SK-N-SH (cell line): ENCODE results near the gene CZIB. TPM values are rescaled to one million over a fixed set of nuclear protein-coding genes. Genes with fewer than 3 reads are reported as not detected.

Source experiments
- CTCF ChIA-PET: fragments of 300-600, 350-600 bp; formaldehyde crosslinking; extraction: SDS; loops from one replicate; lab custom pipeline; 2021; lab: Yijun Ruan, JAX
- POLR2A ChIA-PET: fragments of 350-600 bp; sonication (Branson Sonifier 250); formaldehyde crosslinking; extraction: SDS; loops from one replicate; lab custom pipeline; 2020; ENCODE audit warnings: antibody characterized with exemption, inconsistent platforms; lab: Yijun Ruan, JAX
- DNase-seq: peaks from one replicate; pipeline ENCODE4 v3.0.0; 2012
- H2AFZ ChIP-seq: fragments of 200-600 bp; sonication (generic); 2 replicates; pipeline ENCODE4 v1.8.1; 2016; ENCODE audit warnings: antibody characterized with exemption, mild to moderate bottlenecking, low read depth
- H3F3A ChIP-seq: fragments of 200-600 bp; sonication (generic); replicated peaks from 2 replicates; pipeline ENCODE3; 2016; ENCODE audit warnings: antibody characterized with exemption, mild to moderate bottlenecking; ENCODE audit not compliant: insufficient read depth
- H3K27ac ChIP-seq, 2 experiments: fragments of 200-500 bp in 1 of 2; fragments of 200-600 bp in 1 of 2; sonication (Bioruptor generic) in 1 of 2; sonication (generic), shearing (Covaris generic) in 1 of 2; 2 replicates each; pipeline versions ENCODE4 v1.5.1 to v1.6.1; 2014 to 2016; ENCODE audit warnings: low read depth in 2 of 2, inconsistent platforms in 1 of 2, low read length in 1 of 2, mild to moderate bottlenecking in 1 of 2, mixed read lengths in 1 of 2
- H3K27me3 ChIP-seq: fragments of 200-600 bp; sonication (generic), shearing (Covaris generic); 2 replicates; pipeline ENCODE4 v1.6.1; 2016; ENCODE audit warnings: mixed run types; ENCODE audit not compliant: insufficient read depth
- H3K36me3 ChIP-seq, 2 experiments: fragments of 200-500 bp in 1 of 2; fragments of 200-600 bp in 1 of 2; sonication (Bioruptor generic) in 1 of 2; sonication (generic) in 1 of 2; replicated peaks in 1 of 2; 2 replicates each; pipeline versions ENCODE3 to v1.5.1; 2014 to 2016; ENCODE audit warnings: low read length in 1 of 2, mild to moderate bottlenecking in 1 of 2; ENCODE audit not compliant: insufficient read depth in 2 of 2, control insufficient read depth in 1 of 2
- H3K4me1 ChIP-seq, 2 experiments: fragments of 200-500 bp in 1 of 2; fragments of 200-600 bp in 1 of 2; sonication (Bioruptor generic) in 1 of 2; sonication (generic), shearing (Covaris generic) in 1 of 2; 2 replicates each; pipeline versions ENCODE4 v1.5.1 to v1.6.1; 2014 to 2016; ENCODE audit warnings: low read depth in 1 of 2, low read length in 1 of 2, mixed run types in 1 of 2; ENCODE audit not compliant: insufficient read depth in 2 of 2, control insufficient read depth in 1 of 2
- H3K4me2 ChIP-seq: fragments of 200-600 bp; sonication (generic), shearing (Covaris generic); 2 replicates; pipeline ENCODE4 v1.6.1; 2017; ENCODE audit warnings: mixed run types
- H3K4me3 ChIP-seq, 2 experiments: fragments of 200-500 bp in 1 of 2; fragments of 200-600 bp in 1 of 2; sonication (Bioruptor generic) in 1 of 2; sonication (generic), shearing (Covaris generic) in 1 of 2; 2 replicates each; pipeline versions ENCODE4 v1.5.1 to v1.8.1; 2014 to 2016; ENCODE audit warnings: low read depth in 2 of 2, inconsistent platforms in 1 of 2, low read length in 1 of 2, mild to moderate bottlenecking in 1 of 2, mixed read lengths in 1 of 2, moderate library complexity in 1 of 2
- H3K79me2 ChIP-seq: fragments of 200-600 bp; sonication (generic); 2 replicates; pipeline ENCODE4 v1.8.1; 2017; ENCODE audit warnings: mild to moderate bottlenecking; ENCODE audit not compliant: insufficient read depth
- H3K9ac ChIP-seq: fragments of 200-600 bp; sonication (generic); 2 replicates; pipeline ENCODE4 v1.6.1; 2017; ENCODE audit warnings: mixed run types
- H3K9me2 ChIP-seq: fragments of 200-600 bp; sonication (generic); 2 replicates; pipeline ENCODE4 v1.6.1; 2017; ENCODE audit warnings: mixed run types
- H3K9me3 ChIP-seq: fragments of 200-600 bp; sonication (generic); 2 replicates; pipeline ENCODE4 v1.6.1; 2017; ENCODE audit warnings: mixed run types, mild to moderate bottlenecking, moderate library complexity
- H4K20me1 ChIP-seq: fragments of 200-600 bp; sonication (generic); 2 replicates; pipeline ENCODE4 v1.6.1; 2017; ENCODE audit warnings: mild to moderate bottlenecking, mixed run types; ENCODE audit not compliant: insufficient read depth
- EP300 ChIP-seq, 2 experiments: IDR thresholded peaks; 2 replicates each; pipeline versions ENCODE4 v1.4.0 to v1.6.1; 2012; ENCODE audit warnings: borderline replicate concordance in 1 of 2, low read depth in 1 of 2, low read length in 1 of 2
- EZH2phosphoT487 ChIP-seq: fragments of 200-600 bp; sonication (generic); IDR thresholded peaks from 2 replicates; pipeline ENCODE4 v1.6.1; 2017; ENCODE audit warnings: low read depth, mixed run types, mild to moderate bottlenecking, antibody characterized with exemption, moderate library complexity, borderline replicate concordance
- FOSL2 ChIP-seq: IDR thresholded peaks from 2 replicates; pipeline ENCODE4 v1.4.0; 2012; ENCODE audit warnings: low read depth, mild to moderate bottlenecking, moderate library complexity, borderline replicate concordance
- FOXJ3 ChIP-seq: sonication (generic); formaldehyde crosslinking; IDR thresholded peaks from 2 replicates; pipeline ENCODE4 v1.5.1; 2020; ENCODE audit warnings: mild to moderate bottlenecking, missing genetic modification reagents
- FOXM1 ChIP-seq: IDR thresholded peaks from 2 replicates; pipeline ENCODE4 v1.4.0; 2012; ENCODE audit warnings: low read depth, mild to moderate bottlenecking
- GATA2 ChIP-seq: sonication (generic); formaldehyde crosslinking; IDR thresholded peaks from 2 replicates; pipeline ENCODE4 v1.5.0; 2020; ENCODE audit warnings: mild to moderate bottlenecking, missing genetic modification reagents
- MXI1 ChIP-seq: IDR thresholded peaks from 2 replicates; pipeline ENCODE4 v1.6.1; 2012; ENCODE audit warnings: mild to moderate bottlenecking, low read depth, low read length, improper control_type of control experiment
- RFX5 ChIP-seq: IDR thresholded peaks from 2 replicates; pipeline ENCODE4 v1.6.1; 2012; ENCODE audit warnings: mild to moderate bottlenecking, improper control_type of control experiment, low read length
- RXRA ChIP-seq: IDR thresholded peaks from 2 replicates; pipeline ENCODE4 v1.4.0; 2012; ENCODE audit warnings: low read depth, mild to moderate bottlenecking, borderline replicate concordance
- SIN3A ChIP-seq: IDR thresholded peaks from 2 replicates; pipeline ENCODE4 v1.6.1; 2012; ENCODE audit warnings: low read depth, mild to moderate bottlenecking, low read length, moderate library complexity, borderline replicate concordance
- SMC3 ChIP-seq: IDR thresholded peaks from 2 replicates; pipeline ENCODE4 v1.6.1; 2012; ENCODE audit warnings: low read depth, low read length, improper control_type of control experiment
- TEAD4 ChIP-seq: IDR thresholded peaks from 2 replicates; pipeline ENCODE4 v1.4.0; 2012; ENCODE audit warnings: mild to moderate bottlenecking, borderline replicate concordance; ENCODE audit not compliant: insufficient read depth
- WGBS: methylation state at CpG from one replicate; pipeline ENCODE4 v1.1.6; 2017; ENCODE audit warnings: low lambda C conversion rate; 5-methylcytosine and 5-hydroxymethylcytosine counted together
- polyA plus RNA-seq, 3 experiments: library from polyadenylated mRNA; depleted of rRNA; stranded (reverse); fragments of >200 nt; gene quantifications; 2 replicates each; pipeline ENCODE4 v1.2.3, GENCODE V29; 2012
- TF ChIP-seq, protein P1 (sequence below): fragments of 150-350 bp; IDR thresholded peaks from 2 replicates; pipeline ENCODE4 v1.6.1; 2016; ENCODE audit warnings: mild to moderate bottlenecking, low read depth, low read length
- TF ChIP-seq, protein P2 (sequence below): IDR thresholded peaks from 2 replicates; pipeline ENCODE4 v1.4.0; 2012; ENCODE audit warnings: low read depth, borderline replicate concordance
- TF ChIP-seq, protein P3 (sequence below): fragments of 200-600 bp; sonication (generic); IDR thresholded peaks from 2 replicates; pipeline ENCODE4 v1.6.1; 2017; ENCODE audit warnings: antibody characterized with exemption, mild to moderate bottlenecking, moderate library complexity

Gene CZIB
- polyA plus RNA-seq, 1 of the 3 experiments (the other 2 are of a cell fraction), result 69.0 TPM

DNA sequence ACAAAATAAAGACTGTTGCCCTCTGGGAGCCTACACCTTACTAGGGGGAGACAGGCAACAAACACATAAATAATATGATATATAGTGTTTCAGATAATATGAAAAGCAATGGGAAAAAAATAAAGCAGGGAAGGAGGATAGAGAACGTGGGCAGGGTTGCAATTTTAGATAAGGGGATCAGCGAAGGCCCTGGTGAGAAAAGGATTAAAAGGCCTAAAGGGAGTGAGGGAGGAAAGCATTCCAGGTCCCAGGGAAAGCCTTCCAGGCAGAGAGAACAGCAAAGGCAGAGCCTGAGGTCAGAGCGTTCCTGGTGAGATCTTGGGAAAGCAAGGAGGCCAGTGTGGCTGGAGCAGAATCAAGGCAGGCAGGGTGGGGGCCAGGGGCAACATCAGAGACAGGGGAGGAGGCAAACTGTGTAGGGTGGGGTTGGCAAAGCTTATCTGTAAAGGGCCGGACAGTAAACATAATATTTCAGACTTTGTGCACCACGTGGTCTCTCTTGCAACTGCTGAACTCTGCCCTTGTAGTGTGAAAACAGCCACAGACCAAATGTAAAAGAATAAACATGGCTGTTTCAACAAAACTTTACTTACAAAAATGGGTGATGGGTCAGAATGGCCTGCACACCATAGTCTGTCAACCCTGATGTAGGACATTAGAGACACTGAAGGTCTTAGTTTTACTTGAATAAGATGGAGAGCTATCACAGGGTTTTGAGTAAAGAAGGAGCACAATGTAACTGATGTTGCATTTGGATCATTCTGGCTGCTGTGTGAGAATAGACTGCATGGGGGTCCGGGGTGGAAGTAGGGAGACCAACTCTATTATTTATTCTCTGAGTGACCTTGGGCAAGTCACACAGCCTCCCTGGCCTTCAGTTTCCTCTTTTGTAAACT lies 37.1 kb downstream of the CZIB start:
- Histone ChIP-seq H3K9ac (no peak overlapping the region), H3F3A (no peaks in the 10 kb centered on the region), H3K4me2 (no peak overlapping the region), H3K36me3 (no peaks in the 10 kb centered on the region), H3K9me2 (no peaks in the 10 kb centered on the region), H3K27me3 (no peaks in the 10 kb centered on the region), H2AFZ (no peak overlapping the region), H3K79me2 (no peaks in the 10 kb centered on the region), H3K4me1 (peaks cover 2 to 7% of the 10 kb centered on the region in 2 experiments; a peak in 2 of 4 replicates), H3K27ac (no peak overlapping the region), H4K20me1 (no peaks in the 10 kb centered on the region), H3K4me3 (no peak overlapping the region), H3K9me3 (no peaks in the 10 kb centered on the region)
- WGBS, result 76% methylated on average over 6 of the region's 6 CpGs
- DNase-seq, result no peak
- TF ChIP-seq MXI1 (no peak), SMC3 (no peak), EP300 (IDR thresholded peaks at IDR 0.05; ENCODE audit: borderline replicate concordance in 1 of 2, low read depth in 1 of 2, low read length in 1 of 2) (no peak), EZH2phosphoT487 (no peak), RXRA (no peak)
- TF ChIP-seq, protein P1, sequence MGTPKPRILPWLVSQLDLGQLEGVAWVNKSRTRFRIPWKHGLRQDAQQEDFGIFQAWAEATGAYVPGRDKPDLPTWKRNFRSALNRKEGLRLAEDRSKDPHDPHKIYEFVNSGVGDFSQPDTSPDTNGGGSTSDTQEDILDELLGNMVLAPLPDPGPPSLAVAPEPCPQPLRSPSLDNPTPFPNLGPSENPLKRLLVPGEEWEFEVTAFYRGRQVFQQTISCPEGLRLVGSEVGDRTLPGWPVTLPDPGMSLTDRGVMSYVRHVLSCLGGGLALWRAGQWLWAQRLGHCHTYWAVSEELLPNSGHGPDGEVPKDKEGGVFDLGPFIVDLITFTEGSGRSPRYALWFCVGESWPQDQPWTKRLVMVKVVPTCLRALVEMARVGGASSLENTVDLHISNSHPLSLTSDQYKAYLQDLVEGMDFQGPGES, result no peak
- POLR2A ChIA-PET, result interaction anchor here (1.4 kb wide), 1 partner anchor 36 kb away, joined by 3 read pairs; no protein-coding TSS in a partner anchor
- CTCF ChIA-PET, result interaction anchor here (0.6 to 9.7 kb wide), 25 partner anchors 10 to 482 kb away, joined by 3 to 65 read pairs (median 5); partner anchors contain the start of gene CPT2

DNA sequence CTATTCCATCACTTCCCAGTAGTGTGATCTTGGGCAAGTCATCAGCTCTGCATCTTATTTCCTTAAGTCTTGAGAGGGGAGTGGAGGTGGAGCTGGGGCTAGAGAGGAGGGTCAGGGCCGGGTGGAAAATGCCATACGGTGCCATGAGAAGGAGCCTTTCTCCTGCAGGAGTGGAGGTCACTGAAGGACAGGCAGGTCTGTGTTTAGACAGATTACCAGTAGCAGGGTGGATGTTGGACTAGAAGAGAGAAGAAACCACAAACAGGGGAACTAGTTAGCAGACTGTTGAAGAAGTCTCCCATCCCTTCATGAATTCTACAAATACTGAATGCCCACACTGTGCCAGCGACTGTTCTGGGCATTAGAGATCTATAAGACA lies 37.7 kb downstream of the CZIB start:
- POLR2A ChIA-PET, result interaction anchor here (1.4 kb wide), 1 partner anchor 37 kb away, joined by 3 read pairs; no protein-coding TSS in a partner anchor
- Histone ChIP-seq H3K27ac (no peak overlapping the region), H3K4me3 (no peak overlapping the region), H3K9ac (no peak overlapping the region), H3K4me1 (peaks cover 2 to 7% of the 10 kb centered on the region in 2 experiments; a peak in 2 of 4 replicates), H3K9me3 (no peaks in the 10 kb centered on the region), H3K36me3 (no peaks in the 10 kb centered on the region), H3F3A (no peaks in the 10 kb centered on the region)
- no peak for TF ChIP-seq TEAD4
- TF ChIP-seq FOXM1, result no peak
- TF ChIP-seq, protein P2, sequence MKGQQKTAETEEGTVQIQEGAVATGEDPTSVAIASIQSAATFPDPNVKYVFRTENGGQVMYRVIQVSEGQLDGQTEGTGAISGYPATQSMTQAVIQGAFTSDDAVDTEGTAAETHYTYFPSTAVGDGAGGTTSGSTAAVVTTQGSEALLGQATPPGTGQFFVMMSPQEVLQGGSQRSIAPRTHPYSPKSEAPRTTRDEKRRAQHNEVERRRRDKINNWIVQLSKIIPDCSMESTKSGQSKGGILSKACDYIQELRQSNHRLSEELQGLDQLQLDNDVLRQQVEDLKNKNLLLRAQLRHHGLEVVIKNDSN, result no peak
- TF ChIP-seq EP300 (IDR thresholded peaks at IDR 0.05; ENCODE audit: borderline replicate concordance in 1 of 2, low read depth in 1 of 2, low read length in 1 of 2), result no peak
- no peak for TF ChIP-seq SIN3A
- TF ChIP-seq FOSL2, result no peak
- TF ChIP-seq GATA2, result no peak
- TF ChIP-seq RFX5, result no peak
- TF ChIP-seq FOXJ3 (CRISPR knock-in tag), result no peak
- TF ChIP-seq, protein P3, sequence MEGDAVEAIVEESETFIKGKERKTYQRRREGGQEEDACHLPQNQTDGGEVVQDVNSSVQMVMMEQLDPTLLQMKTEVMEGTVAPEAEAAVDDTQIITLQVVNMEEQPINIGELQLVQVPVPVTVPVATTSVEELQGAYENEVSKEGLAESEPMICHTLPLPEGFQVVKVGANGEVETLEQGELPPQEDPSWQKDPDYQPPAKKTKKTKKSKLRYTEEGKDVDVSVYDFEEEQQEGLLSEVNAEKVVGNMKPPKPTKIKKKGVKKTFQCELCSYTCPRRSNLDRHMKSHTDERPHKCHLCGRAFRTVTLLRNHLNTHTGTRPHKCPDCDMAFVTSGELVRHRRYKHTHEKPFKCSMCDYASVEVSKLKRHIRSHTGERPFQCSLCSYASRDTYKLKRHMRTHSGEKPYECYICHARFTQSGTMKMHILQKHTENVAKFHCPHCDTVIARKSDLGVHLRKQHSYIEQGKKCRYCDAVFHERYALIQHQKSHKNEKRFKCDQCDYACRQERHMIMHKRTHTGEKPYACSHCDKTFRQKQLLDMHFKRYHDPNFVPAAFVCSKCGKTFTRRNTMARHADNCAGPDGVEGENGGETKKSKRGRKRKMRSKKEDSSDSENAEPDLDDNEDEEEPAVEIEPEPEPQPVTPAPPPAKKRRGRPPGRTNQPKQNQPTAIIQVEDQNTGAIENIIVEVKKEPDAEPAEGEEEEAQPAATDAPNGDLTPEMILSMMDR, result no peak
- TF ChIP-seq, all 33 proteins: peak for 0
- H3K4me2 ChIP-seq, result no peak overlapping the region
- CTCF ChIA-PET, result interaction anchor here (0.6 to 9.7 kb wide), 41 partner anchors 7 to 481 kb away, joined by 3 to 65 read pairs (median 4); partner anchors contain the start of genes CPT2 and SCP2
- no peaks in the 10 kb centered on the region for H4K20me1 ChIP-seq
- no peak overlapping the region for H2AFZ ChIP-seq
- H3K79me2 ChIP-seq, result no peaks in the 10 kb centered on the region
- no peaks in the 10 kb centered on the region for H3K27me3 ChIP-seq
- 58% methylated on average over 3 of the region's 3 CpGs for WGBS
- no peak for DNase-seq
- H3K9me2 ChIP-seq, result no peaks in the 10 kb centered on the region
